Bronchial epithelial cell (primary cell): Measurements from ENCODE around the gene C1QA. TPM values are rescaled to one million over a fixed set of nuclear protein-coding genes. Genes with fewer than 3 reads are reported as not detected.

Source experiments
- DNase-seq: peaks from one replicate; pipeline ENCODE4 v3.0.0-alpha.2; 2010; ENCODE audit warnings: low read depth
- FAIRE-seq: peaks from 2 replicates; lab custom pipeline; 2011; peaks lifted over from hg19 to GRCh38; lab: Jason Lieb, UNC
- H3K27me3 ChIP-seq: 2 replicates; pipeline ENCODE4 v1.5.1; 2011; ENCODE audit warnings: low read length; ENCODE audit not compliant: control insufficient read depth, insufficient read depth
- H3K36me3 ChIP-seq: 2 replicates; pipeline ENCODE4 v1.5.1; 2011; ENCODE audit warnings: low read length; ENCODE audit not compliant: control insufficient read depth, insufficient read depth
- H3K4me3 ChIP-seq: 2 replicates; pipeline ENCODE4 v1.5.1; 2011; ENCODE audit warnings: mild to moderate bottlenecking, low read depth, low read length, control low read depth
- total RNA-seq: library from RNA; depleted of rRNA; stranded (reverse); fragments of >200 nt; gene quantifications from 2 replicates; pipeline ENCODE4 v1.2.1, GENCODE V29; 2014
- TF ChIP-seq, protein P1 (sequence below): IDR thresholded peaks from 2 replicates; pipeline ENCODE4 v1.5.1; 2011; ENCODE audit warnings: mild to moderate bottlenecking, moderate library complexity, low read length, control low read depth, inconsistent platforms; ENCODE audit not compliant: insufficient read depth, severe bottlenecking

Gene C1QA
- total RNA-seq, 1 donor from 2014 or later: not detected

DNA sequence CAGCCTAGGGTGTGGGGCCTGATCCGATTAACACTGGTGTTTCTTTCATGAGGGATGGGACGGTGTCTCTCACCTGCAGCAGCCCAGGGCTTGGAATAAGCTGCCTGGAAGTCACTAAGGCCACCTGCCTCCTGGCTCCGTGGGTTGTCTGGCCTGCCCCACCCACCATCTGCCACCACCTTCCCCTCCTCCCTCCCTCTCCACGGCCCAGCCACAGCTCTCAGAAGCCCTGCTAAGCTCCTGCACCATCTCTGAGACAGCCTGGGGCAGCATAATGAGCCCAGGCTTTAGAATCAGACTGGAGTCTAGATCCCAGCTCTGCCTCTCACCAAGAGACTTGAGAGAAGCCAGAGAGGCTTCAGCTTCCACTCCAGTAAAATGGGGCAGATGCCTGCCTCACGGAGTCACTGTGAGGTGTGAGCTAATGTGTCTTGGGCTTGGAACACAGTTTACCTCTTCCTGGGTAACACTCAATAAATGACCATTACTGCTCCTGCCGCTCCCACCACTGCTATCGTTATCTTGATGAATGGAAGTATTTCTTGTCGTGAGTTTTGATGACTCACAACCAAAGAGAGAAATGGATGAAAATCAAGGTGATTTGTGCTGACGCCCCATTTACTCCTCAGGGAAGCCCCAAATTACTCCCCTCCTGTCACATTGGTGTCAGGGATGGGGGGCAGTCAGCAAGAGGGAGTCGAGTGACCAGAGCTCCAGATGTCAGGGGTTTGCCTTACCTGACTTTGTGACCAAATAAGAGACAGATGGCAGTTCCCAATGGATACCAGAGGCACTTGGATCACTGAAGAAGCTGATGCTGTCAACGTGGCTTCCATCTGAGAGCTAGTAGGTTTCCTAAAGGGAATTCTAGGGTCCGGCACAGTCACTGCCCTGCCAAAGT is 23.5 kb upstream of the C1QA start:
- DNase-seq: no peak
- no peak for FAIRE-seq
- Histone ChIP-seq H3K27me3 (peaks cover 4% of the 10 kb centered on the region), H3K4me3 (no peak overlapping the region), H3K36me3 (no peaks in the 10 kb centered on the region)
- TF ChIP-seq, protein P1, sequence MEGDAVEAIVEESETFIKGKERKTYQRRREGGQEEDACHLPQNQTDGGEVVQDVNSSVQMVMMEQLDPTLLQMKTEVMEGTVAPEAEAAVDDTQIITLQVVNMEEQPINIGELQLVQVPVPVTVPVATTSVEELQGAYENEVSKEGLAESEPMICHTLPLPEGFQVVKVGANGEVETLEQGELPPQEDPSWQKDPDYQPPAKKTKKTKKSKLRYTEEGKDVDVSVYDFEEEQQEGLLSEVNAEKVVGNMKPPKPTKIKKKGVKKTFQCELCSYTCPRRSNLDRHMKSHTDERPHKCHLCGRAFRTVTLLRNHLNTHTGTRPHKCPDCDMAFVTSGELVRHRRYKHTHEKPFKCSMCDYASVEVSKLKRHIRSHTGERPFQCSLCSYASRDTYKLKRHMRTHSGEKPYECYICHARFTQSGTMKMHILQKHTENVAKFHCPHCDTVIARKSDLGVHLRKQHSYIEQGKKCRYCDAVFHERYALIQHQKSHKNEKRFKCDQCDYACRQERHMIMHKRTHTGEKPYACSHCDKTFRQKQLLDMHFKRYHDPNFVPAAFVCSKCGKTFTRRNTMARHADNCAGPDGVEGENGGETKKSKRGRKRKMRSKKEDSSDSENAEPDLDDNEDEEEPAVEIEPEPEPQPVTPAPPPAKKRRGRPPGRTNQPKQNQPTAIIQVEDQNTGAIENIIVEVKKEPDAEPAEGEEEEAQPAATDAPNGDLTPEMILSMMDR: no peak

GRCh38 chr1:22613572-22613918 is 22.9 kb upstream of the C1QA start:
- H3K27me3 ChIP-seq: peaks cover 10% of the 10 kb centered on the region
- no peak for FAIRE-seq
- H3K36me3 ChIP-seq: no peaks in the 10 kb centered on the region

DNA sequence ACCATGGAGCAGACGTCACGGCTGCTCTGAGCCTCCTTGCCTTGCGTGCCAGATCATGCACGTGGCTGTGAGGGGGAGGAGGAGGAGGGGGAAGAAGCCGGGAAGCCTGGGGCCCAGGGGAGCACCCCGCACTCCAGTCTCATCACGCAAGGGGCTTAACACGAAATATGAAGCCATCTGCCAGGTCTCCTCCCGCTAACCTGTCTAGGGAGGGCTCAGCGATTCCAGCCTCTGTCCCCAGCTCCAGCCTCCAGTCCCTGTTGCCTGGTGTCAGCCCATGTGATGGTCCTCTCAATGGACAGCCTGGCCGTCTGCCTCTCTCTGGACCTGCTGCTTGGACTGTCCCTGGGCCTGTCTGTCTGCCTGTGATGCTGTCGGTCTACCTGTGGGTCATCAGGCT is 22.5 kb upstream of the C1QA start:
- Histone ChIP-seq H3K4me3 (no peak overlapping the region), H3K27me3 (peaks cover 11% of the 10 kb centered on the region), H3K36me3 (no peaks in the 10 kb centered on the region)
- no peak for DNase-seq
- no peak for FAIRE-seq
- TF ChIP-seq, protein P1: no peak

More at GRCh38 chr1:22613572-22613918, 22.9 kb upstream of the C1QA start:
- no peak for DNase-seq
- TF ChIP-seq, protein P1: no peak
- H3K4me3 ChIP-seq: no peak overlapping the region

GRCh38 chr1:22615886-22616285 is 20.5 kb upstream of the C1QA start:
- DNase-seq: no peak
- FAIRE-seq: no peak
- TF ChIP-seq, protein P1: no peak
- Histone ChIP-seq H3K4me3 (no peak overlapping the region), H3K36me3 (no peaks in the 10 kb centered on the region), H3K27me3 (peaks cover 14% of the 10 kb centered on the region)

GRCh38 chr1:22616571-22616970 is 19.9 kb upstream of the C1QA start:
- no peaks in the 10 kb centered on the region for H3K36me3 ChIP-seq
- DNase-seq (no peak), FAIRE-seq (no peak)
- TF ChIP-seq, protein P1: no peak
- no peak overlapping the region for H3K4me3 ChIP-seq
- peaks cover 15% of the 10 kb centered on the region for H3K27me3 ChIP-seq

GRCh38 chr1:22618056-22618455 is 18.4 kb upstream of the C1QA start:
- TF ChIP-seq, protein P1: no peak
- no peaks in the 10 kb centered on the region for H3K36me3 ChIP-seq
- peaks cover 17% of the 10 kb centered on the region for H3K27me3 ChIP-seq
- H3K4me3 ChIP-seq: no peak overlapping the region
- FAIRE-seq (no peak), DNase-seq (no peak)
